GM18517 (cell line): ENCODE measurements around the gene ONECUT2.
A peak's percentile ranks its signal among the peaks of the same experiment; 100 is the strongest.

ENCODE experiments used
- ATAC-seq: cut with Tn5 transposase; IDR thresholded peaks from one replicate; pipeline ENCODE4 v1.9.1; 2021; ENCODE audit warnings: mild to moderate bottlenecking, moderate library complexity; ENCODE audit not compliant: unreplicated experiment

Gene ONECUT2

GRCh38 chr18:57431002-57431382, 4.2 kb upstream of the ONECUT2 start:
- no peak for ATAC-seq

- no peak for ATAC-seq
Observed at GRCh38 chr18:57431467-57432080, 3.6 kb upstream of the ONECUT2 start.

GRCh38 chr18:57432140-57432539, 3.0 kb upstream of the ONECUT2 start:
- ATAC-seq: no peak

- ATAC-seq: no peak
Observed at GRCh38 chr18:57432751-57433400, 2.3 kb upstream of the ONECUT2 start.

GRCh38 chr18:57433482-57433881, 1.7 kb upstream of the ONECUT2 start:
- no peak for ATAC-seq

GRCh38 chr18:57433934-57434535, 1.1 kb upstream of the ONECUT2 start:
- ATAC-seq: no peak

GRCh38 chr18:57435846-57436190, 644 bp downstream of the ONECUT2 start:
- ATAC-seq: no peak

- no peak for ATAC-seq
Observed at GRCh38 chr18:57436191-57436964, 1.2 kb downstream of the ONECUT2 start.

GRCh38 chr18:57436965-57437333, 1.8 kb downstream of the ONECUT2 start:
- ATAC-seq: no peak

GRCh38 chr18:57437402-57437765, 2.2 kb downstream of the ONECUT2 start:
- ATAC-seq: no peak

- peak; percentile 74 for ATAC-seq
Observed at GRCh38 chr18:57437766-57438671, 2.8 kb downstream of the ONECUT2 start.

GRCh38 chr18:57438743-57439608, 3.8 kb downstream of the ONECUT2 start:
- no peak for ATAC-seq

GRCh38 chr18:57439609-57439968, 4.4 kb downstream of the ONECUT2 start:
- ATAC-seq: no peak

GRCh38 chr18:57439985-57440330, 4.8 kb downstream of the ONECUT2 start:
- no peak for ATAC-seq

GRCh38 chr18:57440331-57441070, 5.3 kb downstream of the ONECUT2 start:
- ATAC-seq: no peak

GRCh38 chr18:57441071-57441794, 6.1 kb downstream of the ONECUT2 start:
- no peak for ATAC-seq

- ATAC-seq: no peak
Observed at GRCh38 chr18:57443247-57443646, 8.1 kb downstream of the ONECUT2 start.

- no peak for ATAC-seq
Observed at GRCh38 chr18:57443702-57444101, 8.5 kb downstream of the ONECUT2 start.

GRCh38 chr18:57444301-57444759, 9.2 kb downstream of the ONECUT2 start:
- ATAC-seq: no peak
